Measurements from ENCODE around the gene CEP44. TPM values are rescaled to one million over a fixed set of nuclear protein-coding genes. Genes with fewer than 3 reads are reported as not detected.
"Not testable (repeated sequence)": the region's sequence is repeated elsewhere in the genome, so short reads cannot be mapped to it uniquely, and the experiment has no call there.

The CEP44 gene
- total RNA-seq, 1 donor from 2014 or later, result 33.7 TPM

GRCh38 chr4:174278467-174278866 lies 5.2 kb upstream of the CEP44 start:
- no peak for DNase-seq (ENCODE audit: low spot score)

- no peak for DNase-seq (ENCODE audit: low spot score)
Observed at GRCh38 chr4:174279433-174280155, 4.1 kb upstream of the CEP44 start.

- DNase-seq (ENCODE audit: low spot score), result no peak
Observed at GRCh38 chr4:174281182-174281737, 2.5 kb upstream of the CEP44 start.

- DNase-seq (ENCODE audit: low spot score), result no peak
Observed at GRCh38 chr4:174281901-174282300, 1.8 kb upstream of the CEP44 start.

GRCh38 chr4:174282836-174283506 lies 740 bp upstream of the CEP44 start:
- DNase-seq (ENCODE audit: low spot score), result peak; percentile 98

- DNase-seq (ENCODE audit: low spot score), result no peak
Observed at GRCh38 chr4:174284487-174284886, 776 bp downstream of the CEP44 start.

- DNase-seq (ENCODE audit: low spot score), result no peak
Observed at GRCh38 chr4:174286870-174287269, 3.2 kb downstream of the CEP44 start.

- DNase-seq (ENCODE audit: low spot score), result no peak
Observed at GRCh38 chr4:174292473-174292872, 8.8 kb downstream of the CEP44 start.

- not testable (repeated sequence) for DNase-seq (ENCODE audit: low spot score)
Observed at GRCh38 chr4:174294641-174295040, 10.9 kb downstream of the CEP44 start.

GRCh38 chr4:174295142-174295541 lies 11.4 kb downstream of the CEP44 start:
- DNase-seq (ENCODE audit: low spot score), result not testable (repeated sequence)

- no peak for DNase-seq (ENCODE audit: low spot score)
Observed at GRCh38 chr4:174303687-174304086, 20.0 kb downstream of the CEP44 start.

- DNase-seq (ENCODE audit: low spot score), result no peak
Observed at GRCh38 chr4:174304664-174305063, 21.0 kb downstream of the CEP44 start.

- no peak for DNase-seq (ENCODE audit: low spot score)
Observed at GRCh38 chr4:174305961-174306360, 22.2 kb downstream of the CEP44 start.

GRCh38 chr4:174307694-174308093 lies 24.0 kb downstream of the CEP44 start:
- no peak for DNase-seq (ENCODE audit: low spot score)

- no peak for DNase-seq (ENCODE audit: low spot score)
Observed at GRCh38 chr4:174312993-174313392, 29.3 kb downstream of the CEP44 start.

- DNase-seq (ENCODE audit: low spot score), result no peak
Observed at GRCh38 chr4:174314274-174314673, 30.6 kb downstream of the CEP44 start.

- DNase-seq (ENCODE audit: low spot score), result no peak
Observed at GRCh38 chr4:174314770-174315169, 31.1 kb downstream of the CEP44 start.

- no peak for DNase-seq (ENCODE audit: low spot score)
Observed at GRCh38 chr4:174316546-174316945, 32.8 kb downstream of the CEP44 start.

GRCh38 chr4:174316954-174317353 lies 33.2 kb downstream of the CEP44 start:
- DNase-seq (ENCODE audit: low spot score), result no peak

GRCh38 chr4:174317531-174317930 lies 33.8 kb downstream of the CEP44 start:
- DNase-seq (ENCODE audit: low spot score), result peak; percentile 25

- peak; percentile 34 for DNase-seq (ENCODE audit: low spot score)
Observed at GRCh38 chr4:174318829-174319764, 35.4 kb downstream of the CEP44 start.
